Measurements from ENCODE around the gene HMGXB3. TPM values are rescaled to one million over a fixed set of nuclear protein-coding genes. Genes with fewer than 3 reads are reported as not detected.

HMGXB3 gene
- total RNA-seq, 1 donor from 2014 or later: 23.1 TPM

DNA sequence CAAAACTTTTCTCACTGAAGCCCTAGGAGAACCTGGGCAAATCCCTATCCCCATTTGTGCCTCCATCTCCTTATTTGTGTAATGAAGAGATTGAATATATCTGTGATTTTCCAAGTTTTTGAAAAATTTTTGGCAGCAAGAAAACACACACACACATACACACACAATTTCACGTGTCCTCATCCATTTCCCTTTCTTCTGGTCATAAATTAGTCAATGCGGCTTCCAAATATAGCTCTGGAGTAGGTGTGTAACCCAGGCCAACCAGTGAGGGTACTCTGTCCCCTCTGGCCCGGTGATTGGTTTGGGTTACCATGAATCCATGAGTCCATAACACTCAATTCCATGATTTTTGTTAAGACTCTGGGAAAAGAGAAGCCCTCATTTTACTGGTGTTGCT is 73.1 kb downstream of the HMGXB3 start:
- Histone ChIP-seq H3K9ac (no peak overlapping the region), H3F3A (ENCODE audit: low read depth) (no peaks in the 10 kb centered on the region), H2AFZ (replicated peaks) (no peak overlapping the region), H3K4me2 (no peak overlapping the region), H3K27me3 (no peaks in the 10 kb centered on the region), H3K27ac (no peak overlapping the region), H3K4me3 (no peak overlapping the region), H3K36me3 (no peaks in the 10 kb centered on the region), H3K4me1 (no peaks in the 10 kb centered on the region), H4K20me1 (ENCODE audit: low read depth) (no peaks in the 10 kb centered on the region), H3K9me3 (ENCODE audit: low read depth) (no peaks in the 10 kb centered on the region), H3K79me2 (ENCODE audit: low read depth) (no peaks in the 10 kb centered on the region)
- Mint-ChIP-seq H3K36me3 (no peaks in the 10 kb centered on the region), H3K27ac (no peak overlapping the region), H3K4me1 (peaks cover 8% of the 10 kb centered on the region), H3K9me3 (peaks cover 3% of the 10 kb centered on the region), H3K4me3 (no peak overlapping the region), H3K27me3 (ENCODE audit: insufficient read depth, low read depth) (peaks cover 6% of the 10 kb centered on the region)
- no peak for DNase-seq (ENCODE audit: low spot score)
- TF ChIP-seq CTCF (IDR thresholded peaks at IDR 0.05): no peak
- no peak for TF ChIP-seq EZH2phosphoT487 (IDR thresholded peaks at IDR 0.05)
- TF ChIP-seq EZH2 (IDR thresholded peaks at IDR 0.05): no peak

GRCh38 chr5:150075233-150075632 is 74.7 kb downstream of the HMGXB3 start:
- Mint-ChIP-seq H3K27ac (no peak overlapping the region), H3K4me1 (peaks cover 12% of the 10 kb centered on the region), H3K4me3 (no peak overlapping the region), H3K36me3 (no peaks in the 10 kb centered on the region), H3K27me3 (ENCODE audit: insufficient read depth, low read depth) (peaks cover 10% of the 10 kb centered on the region), H3K9me3 (peaks cover 3% of the 10 kb centered on the region)
- Histone ChIP-seq H4K20me1 (ENCODE audit: low read depth) (no peaks in the 10 kb centered on the region), H3K4me3 (no peak overlapping the region), H3K4me2 (no peak overlapping the region), H3K79me2 (ENCODE audit: low read depth) (no peaks in the 10 kb centered on the region), H3K9me3 (ENCODE audit: low read depth) (no peaks in the 10 kb centered on the region), H2AFZ (replicated peaks) (no peak overlapping the region), H3K9ac (no peak overlapping the region), H3K27me3 (no peaks in the 10 kb centered on the region), H3K4me1 (no peaks in the 10 kb centered on the region), H3F3A (ENCODE audit: low read depth) (no peaks in the 10 kb centered on the region), H3K27ac (no peak overlapping the region), H3K36me3 (no peaks in the 10 kb centered on the region)
- DNase-seq (ENCODE audit: low spot score): no peak
- TF ChIP-seq CTCF (IDR thresholded peaks at IDR 0.05): no peak
- TF ChIP-seq EZH2phosphoT487 (IDR thresholded peaks at IDR 0.05): no peak
- TF ChIP-seq EZH2 (IDR thresholded peaks at IDR 0.05): no peak

DNA sequence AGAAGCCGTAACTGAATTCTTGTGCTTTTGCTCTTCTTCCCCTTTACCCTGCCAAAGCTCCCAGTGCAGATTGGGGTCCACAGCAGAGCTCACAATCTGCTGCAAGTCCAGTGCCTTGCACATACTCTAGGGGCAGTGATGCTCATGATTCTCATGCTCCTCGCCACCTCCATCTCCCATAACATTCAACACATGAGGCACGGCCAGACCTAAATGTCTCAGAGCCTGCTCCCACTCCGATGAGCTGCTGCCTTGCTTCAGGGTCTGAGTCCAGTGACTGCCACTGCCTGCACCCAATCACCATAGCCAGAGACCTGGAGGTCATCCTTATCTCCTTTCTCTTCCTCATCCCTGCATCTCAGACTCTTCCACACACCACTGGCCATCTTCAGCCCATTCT is 75.3 kb downstream of the HMGXB3 start:
- no peak overlapping the region for H3K4me3 Mint-ChIP-seq
- Histone ChIP-seq H3K36me3 (no peaks in the 10 kb centered on the region), H3K4me2 (no peak overlapping the region), H3K4me3 (no peak overlapping the region), H3F3A (ENCODE audit: low read depth) (no peaks in the 10 kb centered on the region), H3K79me2 (ENCODE audit: low read depth) (no peaks in the 10 kb centered on the region), H3K27me3 (no peaks in the 10 kb centered on the region), H3K27ac (no peak overlapping the region), H3K4me1 (no peaks in the 10 kb centered on the region), H3K9ac (no peak overlapping the region), H2AFZ (replicated peaks) (no peak overlapping the region), H3K9me3 (ENCODE audit: low read depth) (no peaks in the 10 kb centered on the region), H4K20me1 (ENCODE audit: low read depth) (no peaks in the 10 kb centered on the region)
- H3K36me3 Mint-ChIP-seq: no peaks in the 10 kb centered on the region
- H3K27me3 Mint-ChIP-seq (ENCODE audit: insufficient read depth, low read depth): peaks cover 10% of the 10 kb centered on the region
- no peak for DNase-seq (ENCODE audit: low spot score)
- peaks cover 12% of the 10 kb centered on the region for H3K4me1 Mint-ChIP-seq
- TF ChIP-seq EZH2 (IDR thresholded peaks at IDR 0.05) (no peak), CTCF (IDR thresholded peaks at IDR 0.05) (no peak), EZH2phosphoT487 (IDR thresholded peaks at IDR 0.05) (no peak)
- peaks cover 3% of the 10 kb centered on the region for H3K9me3 Mint-ChIP-seq
- no peak overlapping the region for H3K27ac Mint-ChIP-seq

Data from neural progenitor cell (in vitro differentiated cells).